H9 (cell line): ENCODE results near the gene GM2A. TPM values are rescaled to one million over a fixed set of nuclear protein-coding genes. Genes with fewer than 3 reads are reported as not detected.

Source experiments
- DNase-seq: peaks from one replicate; pipeline ENCODE4 v3.0.0-alpha.2; 2017
- H2AFZ ChIP-seq: one replicate; pipeline ENCODE4 v1.6.1; 2013; ENCODE audit warnings: mild to moderate bottlenecking, low read length, control low read depth, moderate library complexity
- H2AK5ac ChIP-seq: 2 replicates; pipeline ENCODE4 v1.6.1; 2013; ENCODE audit warnings: low read length, control low read depth, mixed read lengths; ENCODE audit not compliant: insufficient read length
- H2BK120ac ChIP-seq: one replicate; pipeline ENCODE4 v1.6.1; 2013; ENCODE audit warnings: low read depth, mild to moderate bottlenecking, low read length, control low read depth, inconsistent platforms; ENCODE audit not compliant: poor library complexity, severe bottlenecking
- H2BK12ac ChIP-seq: 2 replicates; pipeline ENCODE4 v1.6.1; 2013; ENCODE audit warnings: low read length, control low read depth, mixed read lengths, low read depth; ENCODE audit not compliant: insufficient read length
- H2BK15ac ChIP-seq: 2 replicates; pipeline ENCODE4 v1.6.1; 2013; ENCODE audit warnings: low read depth, low read length, control low read depth
- H2BK20ac ChIP-seq: one replicate; pipeline ENCODE4 v1.6.1; 2013; ENCODE audit warnings: low read depth, mild to moderate bottlenecking, low read length, control low read depth, inconsistent platforms; ENCODE audit not compliant: poor library complexity, severe bottlenecking
- H2BK5ac ChIP-seq: 2 replicates; pipeline ENCODE4 v1.6.1; 2013; ENCODE audit warnings: low read length, control low read depth, mixed read lengths; ENCODE audit not compliant: insufficient read length
- H3K14ac ChIP-seq: 2 replicates; pipeline ENCODE4 v1.6.1; 2013; ENCODE audit warnings: low read length, control low read depth; ENCODE audit not compliant: insufficient read depth
- H3K18ac ChIP-seq: 2 replicates; pipeline ENCODE4 v1.6.1; 2013; ENCODE audit warnings: low read depth, mild to moderate bottlenecking, mixed read lengths, low read length, control low read depth; ENCODE audit not compliant: insufficient read length
- H3K23ac ChIP-seq: 2 replicates; pipeline ENCODE4 v1.6.1; 2013; ENCODE audit warnings: low read length, control low read depth, mixed read lengths, low read depth; ENCODE audit not compliant: insufficient read length
- H3K23me2 ChIP-seq: 2 replicates; pipeline ENCODE4 v1.6.1; 2013; ENCODE audit warnings: low read depth, mild to moderate bottlenecking, mixed read lengths, low read length, control low read depth; ENCODE audit not compliant: insufficient read length, poor library complexity, severe bottlenecking
- H3K27ac ChIP-seq: 2 replicates; pipeline ENCODE4 v1.5.1; 2013; ENCODE audit warnings: low read length, control low read depth, mixed read lengths, low read depth; ENCODE audit not compliant: insufficient read length
- H3K27me3 ChIP-seq: 2 replicates; pipeline ENCODE4 v1.6.1; 2013; ENCODE audit warnings: low read length, control low read depth, inconsistent platforms; ENCODE audit not compliant: insufficient read depth
- H3K4ac ChIP-seq: 2 replicates; pipeline ENCODE4 v1.6.1; 2013; ENCODE audit warnings: low read depth, mild to moderate bottlenecking, control low read depth, inconsistent platforms, low read length, moderate library complexity
- H3K4me1 ChIP-seq: 2 replicates; pipeline ENCODE4 v1.6.1; 2013; ENCODE audit warnings: low read length, control low read depth, inconsistent platforms; ENCODE audit not compliant: insufficient read depth
- H3K4me2 ChIP-seq: 2 replicates; pipeline ENCODE4 v1.6.1; 2013; ENCODE audit warnings: low read length, control low read depth, mixed read lengths; ENCODE audit not compliant: insufficient read length, insufficient read depth
- H3K56ac ChIP-seq: 2 replicates; pipeline ENCODE4 v1.6.1; 2013; ENCODE audit warnings: low read depth, mild to moderate bottlenecking, mixed read lengths, low read length, control low read depth; ENCODE audit not compliant: insufficient read length
- H3K79me1 ChIP-seq: 2 replicates; pipeline ENCODE4 v1.6.1; 2013; ENCODE audit warnings: low read depth, mild to moderate bottlenecking, moderate library complexity, low read length, control low read depth, inconsistent platforms; ENCODE audit not compliant: insufficient read depth, poor library complexity, severe bottlenecking
- H3K79me2 ChIP-seq: 2 replicates; pipeline ENCODE4 v1.6.1; 2013; ENCODE audit warnings: low read length, control low read depth, inconsistent platforms; ENCODE audit not compliant: insufficient read depth
- H3K9ac ChIP-seq: 2 replicates; pipeline ENCODE4 v1.6.1; 2013; ENCODE audit warnings: low read length, control low read depth, mixed read lengths; ENCODE audit not compliant: insufficient read length; ENCODE audit errors: extremely low read depth
- H3K9me3 ChIP-seq: one replicate; pipeline ENCODE4 v1.6.1; 2013; ENCODE audit warnings: low read depth, low read length, inconsistent platforms; ENCODE audit not compliant: control insufficient read depth
- H3T11ph ChIP-seq: one replicate; pipeline ENCODE4 v1.6.1; 2013; ENCODE audit warnings: mild to moderate bottlenecking, low read length, control low read depth, inconsistent platforms
- H4K20me1 ChIP-seq: one replicate; pipeline ENCODE4 v1.6.1; 2013; ENCODE audit not compliant: control insufficient read depth, insufficient read length, insufficient read depth
- H4K5ac ChIP-seq: 2 replicates; pipeline ENCODE4 v1.6.1; 2013; ENCODE audit warnings: low read depth, mild to moderate bottlenecking, mixed read lengths, low read length, control low read depth; ENCODE audit not compliant: insufficient read length
- H4K8ac ChIP-seq: replicated peaks from 2 replicates; pipeline ENCODE4 v1.6.1; 2013; ENCODE audit warnings: low read length, control low read depth, mixed read lengths, low read depth; ENCODE audit not compliant: insufficient read length
- H4K91ac ChIP-seq: 2 replicates; pipeline ENCODE4 v1.6.1; 2013; ENCODE audit warnings: low read depth, mild to moderate bottlenecking, moderate library complexity, mixed read lengths, low read length, control low read depth; ENCODE audit not compliant: insufficient read length
- H3K27ac Mint-ChIP-seq, 3 experiments: 2 replicates in 2 of 3; 3 replicates in 1 of 3; pipeline ENCODE4 v1.8.0; 2020 to 2021; ENCODE audit warnings: mixed read lengths in 3 of 3, mild to moderate bottlenecking in 1 of 3, moderate library complexity in 1 of 3
- H3K27me3 Mint-ChIP-seq: 2 replicates; pipeline ENCODE4 v1.8.0; 2021; ENCODE audit warnings: low read depth, mild to moderate bottlenecking, moderate library complexity, mixed read lengths
- H3K36me3 Mint-ChIP-seq, 3 experiments: 2 replicates in 2 of 3; 3 replicates in 1 of 3; pipeline ENCODE4 v1.8.0; 2020 to 2021; ENCODE audit warnings: low read depth in 3 of 3, mixed read lengths in 3 of 3; ENCODE audit not compliant: insufficient read depth in 1 of 3
- H3K4me1 Mint-ChIP-seq, 2 experiments: 2 replicates each; pipeline ENCODE4 v1.8.0; 2020; ENCODE audit warnings: mixed read lengths in 2 of 2
- H3K4me3 Mint-ChIP-seq, 2 experiments: 2 replicates in 1 of 2; 3 replicates in 1 of 2; pipeline ENCODE4 v1.8.0; 2020 to 2021; ENCODE audit warnings: mild to moderate bottlenecking in 2 of 2, mixed read lengths in 2 of 2, moderate library complexity in 1 of 2
- H3K9me3 Mint-ChIP-seq, 2 experiments: 2 replicates in 1 of 2; 3 replicates in 1 of 2; pipeline ENCODE4 v1.8.0; 2020; ENCODE audit warnings: mild to moderate bottlenecking in 2 of 2, mixed read lengths in 2 of 2, moderate library complexity in 1 of 2
- whole genome bisulfite sequencing: extraction: QIAGEN DNeasy Blood & Tissue Kit; methylation state at CpG from one replicate; pipeline ENCODE4 v1.1.7; 2013; ENCODE audit warnings: missing lambda C conversion rate, low lambda C conversion rate, mixed read lengths; ENCODE audit not compliant: insufficient read length; ENCODE audit errors: extremely low coverage; 5-methylcytosine and 5-hydroxymethylcytosine counted together
- total RNA-seq: library from RNA; stranded (reverse); gene quantifications from 2 replicates; pipeline ENCODE4 v1.2.1, GENCODE V29; 2021
- TF ChIP-seq, protein P1 (sequence below): fragments of 200-600 bp; sonication (generic); conservative IDR thresholded peaks from 3 replicates; pipeline ENCODE4 v1.8.0; 2021; ENCODE audit warnings: antibody characterized with exemption, mild to moderate bottlenecking

The GM2A gene
- total RNA-seq, 1 experiment from 2014 or later = 27.8 TPM

DNA sequence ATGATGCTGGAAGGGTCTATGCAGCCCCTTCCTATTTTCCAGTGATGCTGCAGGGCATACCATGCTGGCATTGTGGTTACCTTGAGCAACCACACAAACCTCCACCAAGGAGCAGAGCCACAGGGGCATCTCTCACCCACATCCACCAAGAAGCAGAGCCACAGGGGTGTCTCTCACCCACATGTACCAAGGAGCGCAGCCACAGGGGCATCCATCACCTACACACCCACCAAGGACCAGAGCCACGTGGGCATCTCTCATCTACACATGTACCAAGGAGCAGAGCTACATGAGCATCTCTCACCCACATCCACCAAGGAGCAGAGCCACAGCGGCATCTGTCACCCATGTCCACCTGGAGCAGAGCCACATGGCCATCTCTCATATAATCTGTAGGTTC is 8.8 kb upstream of the GM2A start:
- no peak overlapping the region for H4K5ac ChIP-seq
- Mint-ChIP-seq H3K27ac (no peak overlapping the region), H3K9me3 (peaks cover 6% of the 10 kb centered on the region in 2 experiments; a peak in 3 of 5 replicates), H3K4me1 (peaks cover 11 to 20% of the 10 kb centered on the region in 2 experiments), H3K36me3 (peaks cover 0 to 6% (median 0%) of the 10 kb centered on the region in 3 experiments; a peak in 1 of 7 replicates), H3K4me3 (no peak overlapping the region), H3K27me3 (peaks cover 2% of the 10 kb centered on the region; the same call in 1 of the 2 replicates)
- H4K20me1 ChIP-seq = no peaks in the 10 kb centered on the region
- no peak overlapping the region for H2AK5ac ChIP-seq
- H3K56ac ChIP-seq = no peak overlapping the region
- TF ChIP-seq, protein P1, sequence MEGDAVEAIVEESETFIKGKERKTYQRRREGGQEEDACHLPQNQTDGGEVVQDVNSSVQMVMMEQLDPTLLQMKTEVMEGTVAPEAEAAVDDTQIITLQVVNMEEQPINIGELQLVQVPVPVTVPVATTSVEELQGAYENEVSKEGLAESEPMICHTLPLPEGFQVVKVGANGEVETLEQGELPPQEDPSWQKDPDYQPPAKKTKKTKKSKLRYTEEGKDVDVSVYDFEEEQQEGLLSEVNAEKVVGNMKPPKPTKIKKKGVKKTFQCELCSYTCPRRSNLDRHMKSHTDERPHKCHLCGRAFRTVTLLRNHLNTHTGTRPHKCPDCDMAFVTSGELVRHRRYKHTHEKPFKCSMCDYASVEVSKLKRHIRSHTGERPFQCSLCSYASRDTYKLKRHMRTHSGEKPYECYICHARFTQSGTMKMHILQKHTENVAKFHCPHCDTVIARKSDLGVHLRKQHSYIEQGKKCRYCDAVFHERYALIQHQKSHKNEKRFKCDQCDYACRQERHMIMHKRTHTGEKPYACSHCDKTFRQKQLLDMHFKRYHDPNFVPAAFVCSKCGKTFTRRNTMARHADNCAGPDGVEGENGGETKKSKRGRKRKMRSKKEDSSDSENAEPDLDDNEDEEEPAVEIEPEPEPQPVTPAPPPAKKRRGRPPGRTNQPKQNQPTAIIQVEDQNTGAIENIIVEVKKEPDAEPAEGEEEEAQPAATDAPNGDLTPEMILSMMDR = no peak
- no peak overlapping the region for H3K4me2 ChIP-seq
- no peak overlapping the region for H2BK5ac ChIP-seq
- H2BK15ac ChIP-seq = no peak overlapping the region
- no peaks in the 10 kb centered on the region for H3K79me1 ChIP-seq
- H3K79me2 ChIP-seq = no peaks in the 10 kb centered on the region
- H3K9ac ChIP-seq = no peak overlapping the region
- H3K9me3 ChIP-seq = no peaks in the 10 kb centered on the region
- H3K27ac ChIP-seq = no peak overlapping the region
- no peak overlapping the region for H2BK20ac ChIP-seq
- H4K91ac ChIP-seq = no peak overlapping the region
- no peak overlapping the region for H2BK12ac ChIP-seq
- H3K14ac ChIP-seq = no peak overlapping the region
- H4K8ac ChIP-seq = no peak overlapping the region
- no peak overlapping the region for H3K18ac ChIP-seq
- H3K4me1 ChIP-seq = peaks cover 2% of the 10 kb centered on the region; the same call in 1 of the 2 replicates
- no CpG with 5 or more reads among the region's 3 CpGs for WGBS
- H3K23me2 ChIP-seq = no peaks in the 10 kb centered on the region
- no peaks in the 10 kb centered on the region; the same call in 1 of the 2 replicates for H3K27me3 ChIP-seq
- H3T11ph ChIP-seq = no peak overlapping the region
- no peak overlapping the region for H3K4ac ChIP-seq
- no peak overlapping the region for H3K23ac ChIP-seq
- no peak overlapping the region for H2BK120ac ChIP-seq
- DNase-seq = no peak
- H2AFZ ChIP-seq = no peak overlapping the region
